HUES6 (cell line): ENCODE measurements around the gene HOXA9.
A peak's percentile ranks its signal among the peaks of the same experiment; 100 is the strongest.

Source experiments
- H3K27ac ChIP-seq: 2 replicates; pipeline ENCODE4 v1.7.0; 2013; ENCODE audit warnings: low read depth, mild to moderate bottlenecking, low read length, inconsistent platforms
- H3K27me3 ChIP-seq: 2 replicates; pipeline ENCODE4 v1.6.1; 2013; ENCODE audit warnings: low read length; ENCODE audit not compliant: control insufficient read depth, insufficient read depth
- H3K36me3 ChIP-seq: 2 replicates; pipeline ENCODE4 v1.6.1; 2013; ENCODE audit warnings: low read length; ENCODE audit not compliant: control insufficient read depth, insufficient read depth
- H3K4me1 ChIP-seq: 2 replicates; pipeline ENCODE4 v1.6.1; 2013; ENCODE audit warnings: low read length; ENCODE audit not compliant: control insufficient read depth, insufficient read depth
- H3K4me3 ChIP-seq: 2 replicates; pipeline ENCODE4 v1.5.1; 2013; ENCODE audit warnings: low read depth, low read length
- H3K9ac ChIP-seq: one replicate; pipeline ENCODE4 v1.6.1; 2013; ENCODE audit warnings: mild to moderate bottlenecking, low read length
- H3K9me3 ChIP-seq: 2 replicates; pipeline ENCODE4 v1.6.1; 2013; ENCODE audit warnings: low read depth, low read length; ENCODE audit not compliant: control insufficient read depth, insufficient read depth

HOXA9 gene

DNA sequence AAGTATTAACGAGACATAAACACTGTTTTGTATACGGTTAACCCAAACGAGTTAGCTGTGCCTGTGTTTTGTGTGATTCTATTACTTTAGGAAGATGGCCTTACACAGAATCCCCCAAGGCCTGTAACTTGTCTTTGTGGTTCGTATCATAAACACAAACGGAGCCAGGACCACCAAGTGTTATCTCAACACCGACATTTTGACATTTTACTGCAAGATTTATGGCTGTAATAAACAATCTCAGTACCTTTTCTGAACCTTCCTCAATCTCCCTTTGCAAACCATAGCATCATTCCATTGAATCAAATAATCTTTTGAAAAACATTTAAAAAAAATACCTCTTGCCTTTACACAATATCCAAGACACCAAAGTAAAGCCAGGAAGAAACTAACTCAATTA, 32.4 kb downstream of the HOXA9 start:
- H3K27me3 ChIP-seq: peaks cover 100% of the 10 kb centered on the region
- no peak overlapping the region for H3K27ac ChIP-seq

DNA sequence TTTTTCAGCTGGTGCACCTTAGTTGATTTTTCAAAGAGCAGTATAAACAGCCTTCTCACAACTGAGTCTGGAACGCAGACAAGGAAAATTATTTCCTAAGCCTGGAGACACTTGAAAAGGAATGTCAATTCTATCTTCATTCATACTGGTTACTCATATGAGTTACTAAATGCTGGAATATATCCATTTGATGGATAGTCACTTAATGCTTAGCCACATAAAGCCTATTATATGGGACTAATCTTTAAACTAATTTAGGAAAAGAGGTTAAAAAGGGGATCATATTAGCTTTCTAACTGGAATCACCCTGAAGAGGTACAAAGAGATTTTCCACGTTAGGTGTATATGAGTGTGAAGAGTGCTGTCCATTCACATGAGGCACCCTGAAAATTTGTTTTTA, 33.1 kb downstream of the HOXA9 start:
- Histone ChIP-seq H3K4me3 (no peak overlapping the region), H3K9ac (peak overlapping the region; percentile 27), H3K27ac (no peak overlapping the region), H3K9me3 (no peaks in the 10 kb centered on the region), H3K4me1 (peaks cover 4% of the 10 kb centered on the region; the same call in 1 of the 2 replicates), H3K27me3 (peaks cover 100% of the 10 kb centered on the region), H3K36me3 (no peaks in the 10 kb centered on the region)

More for the DNA sequence above, 32.4 kb downstream of the HOXA9 start:
- Histone ChIP-seq H3K4me3 (no peak overlapping the region; the same call in 1 of the 2 replicates), H3K4me1 (peaks cover 4% of the 10 kb centered on the region; the same call in 1 of the 2 replicates), H3K9me3 (no peaks in the 10 kb centered on the region), H3K36me3 (no peaks in the 10 kb centered on the region), H3K9ac (no peak overlapping the region)

DNA sequence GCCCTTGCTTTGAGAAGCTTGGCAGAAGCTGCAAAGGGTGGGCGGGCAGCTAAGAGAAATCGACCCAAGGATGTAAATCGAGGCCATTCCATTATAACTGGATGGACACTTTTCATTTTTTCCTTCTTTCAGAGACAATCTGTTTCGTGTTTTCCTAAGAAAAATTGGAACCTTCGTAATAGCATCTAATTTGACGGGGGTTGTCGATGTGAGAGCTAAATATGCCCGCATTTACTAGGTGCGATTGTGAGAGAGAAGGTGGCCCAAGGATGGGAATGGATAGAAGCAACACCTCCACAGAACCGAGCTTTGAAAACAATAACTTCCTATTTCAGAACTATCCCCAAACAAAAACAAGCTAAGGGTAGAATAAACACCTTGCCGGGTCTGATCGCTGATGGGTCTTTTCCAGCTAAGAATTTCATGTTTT, 33.9 kb downstream of the HOXA9 start:
- Histone ChIP-seq H3K4me3 (peak overlapping the region; percentile 64), H3K9me3 (no peaks in the 10 kb centered on the region), H3K4me1 (peaks cover 4% of the 10 kb centered on the region; the same call in 1 of the 2 replicates), H3K9ac (peak overlapping the region; percentile 15), H3K27ac (no peak overlapping the region), H3K27me3 (peaks cover 100% of the 10 kb centered on the region), H3K36me3 (no peaks in the 10 kb centered on the region)

DNA sequence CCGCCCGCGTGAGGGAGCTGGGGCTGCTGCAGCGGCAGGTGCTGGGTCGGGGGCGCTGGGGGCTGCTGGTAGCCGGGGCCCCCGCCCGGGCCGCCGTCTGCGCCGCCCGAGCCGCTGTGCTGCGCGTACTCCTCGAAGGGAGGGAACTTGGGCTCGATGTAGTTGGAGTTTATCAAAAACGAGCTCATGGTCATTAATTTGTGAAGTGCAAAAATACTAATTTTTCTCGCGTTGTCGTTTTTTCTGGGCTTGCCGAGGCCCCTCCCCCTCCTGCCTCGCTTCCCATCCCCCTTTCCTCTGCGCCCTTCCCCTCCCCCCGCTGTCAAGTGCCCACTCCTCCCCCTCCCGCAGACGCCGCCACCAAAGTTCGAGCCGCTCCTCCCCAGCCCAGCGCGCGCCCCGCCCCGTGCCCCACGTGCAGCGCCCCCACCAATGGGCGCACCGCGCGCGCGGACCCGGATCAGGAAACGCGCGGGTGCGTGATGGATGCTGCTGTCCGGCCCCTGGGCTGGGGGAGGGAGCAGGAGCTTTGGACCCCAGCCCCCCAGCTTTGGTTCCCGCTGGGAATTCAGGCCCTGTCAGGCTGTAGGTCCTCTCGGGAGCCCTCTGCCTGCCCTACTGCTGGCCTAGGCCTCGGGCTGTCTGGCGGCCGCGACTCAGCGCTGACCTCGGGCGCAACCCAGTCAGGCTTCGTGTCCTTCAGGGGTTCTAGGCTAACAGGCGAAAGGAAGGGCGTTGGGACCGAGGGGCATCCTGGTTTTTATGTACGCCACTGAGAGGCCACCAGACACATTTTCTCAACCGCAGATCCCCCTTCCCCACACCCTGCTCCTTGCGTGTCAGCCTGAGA, 34.6 kb downstream of the HOXA9 start, which contains the start of gene HOXA4:
HOXA4 (minus strand) TSS at position 218 of the 850 bp plus-strand sequence; CDS start at position 194, 24 bp downstream.
- H3K9ac ChIP-seq: peak within 1 kb of the TSS; percentile 15
- peaks cover 4% of the 10 kb centered on the region; the same call in 1 of the 2 replicates for H3K4me1 ChIP-seq
- no peak within 1 kb of the TSS for H3K27ac ChIP-seq
- no peaks in the 10 kb centered on the region for H3K36me3 ChIP-seq
- peak within 1 kb of the TSS; percentile 64 for H3K4me3 ChIP-seq
- H3K27me3 ChIP-seq: peaks cover 100% of the 10 kb centered on the region
- no peaks in the 10 kb centered on the region for H3K9me3 ChIP-seq

DNA sequence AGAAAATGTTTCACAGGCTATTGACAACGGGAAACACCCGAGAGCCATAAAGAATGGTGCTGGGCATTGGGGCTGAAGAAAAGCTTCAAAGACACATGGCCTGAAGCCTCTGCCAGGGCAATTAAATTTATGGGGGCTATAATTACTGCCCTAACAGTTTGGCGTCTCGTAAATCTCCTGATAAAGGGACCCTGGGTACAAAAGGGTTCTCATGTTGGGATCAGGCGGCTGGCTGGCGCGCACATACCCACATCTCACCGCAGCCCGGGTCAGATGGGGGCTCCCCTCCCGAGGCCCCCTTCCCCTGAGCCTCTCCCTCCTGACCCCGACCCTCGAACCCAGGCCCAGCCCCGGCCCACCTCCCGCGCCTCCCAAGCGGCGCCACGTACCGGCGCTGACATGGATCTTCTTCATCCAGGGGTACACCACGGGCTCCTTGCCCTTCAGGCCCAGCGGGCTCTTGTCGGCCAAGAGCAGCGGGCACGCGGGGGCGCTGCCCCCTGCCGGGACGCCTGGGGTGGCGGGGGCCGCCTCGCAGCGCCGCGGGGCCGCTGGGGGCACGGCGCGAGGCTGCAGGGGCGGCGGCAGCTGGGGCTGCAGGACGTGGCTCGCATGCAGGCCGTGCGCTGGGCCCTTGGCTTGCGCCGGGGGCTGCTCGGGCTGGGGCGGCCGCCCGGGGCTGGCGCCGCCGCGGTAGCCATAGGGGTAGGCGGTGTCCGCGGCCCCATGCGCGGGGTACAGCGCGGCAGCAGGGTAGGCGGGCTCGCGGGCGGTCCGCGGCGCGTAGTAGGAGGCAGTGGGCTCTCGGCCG, 35.4 kb downstream of the HOXA9 start:
- Histone ChIP-seq H3K27ac (no peak overlapping the region), H3K9ac (peak overlapping the region; percentile 13), H3K27me3 (peaks cover 100% of the 10 kb centered on the region), H3K4me1 (peaks cover 4% of the 10 kb centered on the region; the same call in 1 of the 2 replicates), H3K36me3 (no peaks in the 10 kb centered on the region), H3K9me3 (no peaks in the 10 kb centered on the region), H3K4me3 (peak overlapping the region; percentile 64)

DNA sequence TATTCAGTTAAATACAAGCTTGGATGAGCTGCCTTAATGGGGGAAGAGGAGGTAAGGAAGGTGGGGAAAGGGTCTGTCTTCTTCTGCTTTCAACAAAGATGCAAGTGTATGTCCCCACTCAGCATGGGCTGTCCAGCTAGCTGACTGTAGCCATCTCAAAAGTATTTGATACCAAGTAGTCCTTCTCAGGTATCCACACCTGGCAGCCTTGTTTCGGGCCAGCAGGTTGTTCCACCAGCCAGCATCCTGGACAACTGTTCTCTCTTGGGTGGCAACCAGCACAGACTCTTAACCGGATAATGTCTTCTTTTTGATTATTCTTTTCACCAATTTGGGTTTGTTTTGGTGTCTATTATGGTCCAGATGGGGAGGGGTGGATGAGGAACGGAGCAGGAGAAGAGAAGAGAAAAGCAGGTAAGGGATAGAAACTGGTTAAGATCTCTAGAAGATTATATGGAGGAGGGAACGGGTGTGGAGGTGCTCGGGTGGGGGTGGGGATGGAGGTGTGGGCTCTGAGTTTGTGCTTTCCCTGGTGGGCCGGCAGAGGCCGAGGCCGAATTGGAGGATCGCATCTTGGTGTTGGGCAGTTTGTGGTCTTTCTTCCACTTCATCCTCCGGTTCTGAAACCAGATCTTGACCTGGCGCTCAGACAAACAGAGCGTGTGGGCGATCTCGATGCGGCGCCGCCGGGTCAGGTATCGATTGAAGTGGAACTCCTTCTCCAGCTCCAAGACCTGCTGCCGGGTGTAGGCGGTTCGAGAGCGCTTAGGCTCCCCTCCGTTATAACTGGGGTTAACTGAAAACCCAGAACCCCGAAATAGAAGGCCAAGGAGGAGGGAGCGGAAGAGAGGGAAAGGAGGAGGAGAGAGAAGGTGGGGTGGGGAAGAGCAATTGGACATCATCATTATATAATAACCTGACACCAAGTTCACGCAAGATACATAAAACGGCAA, 36.3 kb downstream of the HOXA9 start:
- H3K4me1 ChIP-seq: peaks cover 4% of the 10 kb centered on the region; the same call in 1 of the 2 replicates
- H3K9me3 ChIP-seq: no peaks in the 10 kb centered on the region
- H3K4me3 ChIP-seq: no peak overlapping the region; the same call in 1 of the 2 replicates
- H3K9ac ChIP-seq: no peak overlapping the region
- H3K27me3 ChIP-seq: peaks cover 100% of the 10 kb centered on the region
- no peak overlapping the region for H3K27ac ChIP-seq
- H3K36me3 ChIP-seq: no peaks in the 10 kb centered on the region

DNA sequence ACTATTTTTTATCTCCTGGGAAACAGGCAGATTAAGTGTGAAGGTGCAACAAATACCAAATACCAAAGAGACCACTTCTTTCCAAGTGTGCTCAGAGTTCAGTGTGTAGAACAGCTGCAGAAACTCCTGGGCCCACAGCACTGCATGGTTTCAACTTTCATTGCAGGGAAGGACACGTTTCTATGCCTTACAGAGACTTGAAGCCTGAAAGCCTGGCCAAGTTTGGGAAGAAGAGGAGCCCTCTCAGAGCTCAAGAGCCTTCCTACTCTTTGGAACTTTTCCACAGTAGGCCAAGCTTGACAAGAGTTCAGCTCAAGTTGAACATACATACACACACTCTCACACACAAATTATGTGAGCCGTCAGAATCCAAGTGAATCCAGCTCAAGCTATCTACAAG, 37.3 kb downstream of the HOXA9 start:
- Histone ChIP-seq H3K9me3 (no peaks in the 10 kb centered on the region), H3K27ac (no peak overlapping the region), H3K9ac (no peak overlapping the region), H3K36me3 (no peaks in the 10 kb centered on the region), H3K4me1 (peaks cover 13% of the 10 kb centered on the region; the same call in 1 of the 2 replicates), H3K4me3 (no peak overlapping the region), H3K27me3 (peaks cover 100% of the 10 kb centered on the region)

DNA sequence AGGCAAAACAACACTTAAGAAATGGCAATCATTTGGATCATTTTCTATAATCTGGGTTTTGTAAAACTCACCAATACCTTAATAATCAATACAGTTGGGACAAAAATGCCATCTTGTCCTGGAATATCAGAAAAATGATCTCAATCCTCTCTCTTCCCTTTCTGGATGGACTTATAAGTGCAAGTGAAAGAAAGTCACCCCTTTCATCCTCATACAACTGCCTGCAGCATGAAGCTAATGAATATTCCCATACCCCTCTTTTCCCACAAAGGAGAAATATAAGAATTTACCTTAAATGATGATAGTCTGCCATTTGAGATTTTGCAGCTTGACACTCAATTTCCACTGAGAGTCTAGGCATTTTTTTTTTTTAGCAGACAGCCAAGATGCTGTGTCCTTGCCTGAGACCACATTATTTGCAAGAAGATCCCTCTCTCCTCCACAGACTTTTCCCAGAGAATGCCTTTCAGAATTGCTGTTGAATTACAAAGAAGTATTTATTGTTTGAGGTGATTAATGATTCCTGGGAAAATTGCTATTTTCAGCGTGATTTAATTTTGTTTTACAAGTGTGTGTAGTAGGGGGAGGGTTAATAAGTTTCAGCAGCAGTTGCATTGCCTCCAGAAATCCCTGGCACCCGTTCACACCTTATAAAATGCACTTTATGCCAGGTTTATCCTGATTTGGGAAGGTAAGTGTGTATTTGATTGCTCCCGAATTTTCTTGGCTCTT, 38.6 kb downstream of the HOXA9 start:
- no peaks in the 10 kb centered on the region for H3K9me3 ChIP-seq
- no peaks in the 10 kb centered on the region for H3K36me3 ChIP-seq
- H3K27ac ChIP-seq: no peak overlapping the region
- H3K27me3 ChIP-seq: peaks cover 100% of the 10 kb centered on the region
- peaks cover 21% of the 10 kb centered on the region; the same call in 1 of the 2 replicates for H3K4me1 ChIP-seq
- H3K9ac ChIP-seq: no peak overlapping the region
- no peak overlapping the region for H3K4me3 ChIP-seq

DNA sequence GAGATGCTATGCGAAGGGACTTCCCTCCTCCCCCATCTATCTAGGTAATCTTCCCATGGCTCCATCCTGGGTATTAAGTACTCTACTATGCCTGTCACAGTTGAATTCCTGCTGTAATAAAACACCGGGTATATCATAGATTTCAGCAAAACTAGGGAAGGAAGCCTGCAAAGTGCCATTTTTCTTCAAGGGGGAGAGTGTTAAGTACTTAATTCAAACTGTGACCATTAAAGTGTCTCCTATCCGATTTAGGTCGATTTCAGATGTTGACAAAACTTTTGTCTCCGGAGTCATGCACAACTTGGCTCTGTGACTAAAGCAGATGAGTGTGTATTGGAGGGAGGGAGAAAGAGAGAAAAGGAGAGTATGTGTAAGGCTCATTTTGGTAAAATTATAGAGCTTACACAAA, 39.3 kb downstream of the HOXA9 start:
- Histone ChIP-seq H3K9me3 (no peaks in the 10 kb centered on the region), H3K27me3 (peaks cover 100% of the 10 kb centered on the region), H3K4me1 (peaks cover 17% of the 10 kb centered on the region; the same call in 1 of the 2 replicates), H3K9ac (no peak overlapping the region), H3K36me3 (no peaks in the 10 kb centered on the region), H3K27ac (no peak overlapping the region), H3K4me3 (no peak overlapping the region)
